Breast epithelium (tissue), 3 donors: ENCODE measurements around the gene TAOK2.

Source experiments
- POLR2A ChIP-seq: fragments of 450-650 bp; IDR thresholded peaks from one replicate; pipeline ENCODE4 v1.6.1; 2016; ENCODE audit warnings: antibody characterized with exemption, mild to moderate bottlenecking, moderate library complexity
- POLR2AphosphoS5 ChIP-seq, 3 donors: sonication (generic); formaldehyde crosslinking; IDR thresholded peaks; one replicate each; pipeline ENCODE4 v1.6.1; 2017; ENCODE audit warnings: antibody characterized with exemption in 3 of 3
- TF ChIP-seq, protein P1 (sequence below), 3 donors: fragments of 450-650 bp; IDR thresholded peaks; one replicate each; pipeline ENCODE4 v1.5.1; 2016 to 2017; ENCODE audit warnings: antibody characterized with exemption in 3 of 3, mild to moderate bottlenecking in 3 of 3, moderate library complexity in 3 of 3

GRCh38 chr16:29961127-29961478 is 12.6 kb upstream of the TAOK2 start:
- TF ChIP-seq, protein P1, sequence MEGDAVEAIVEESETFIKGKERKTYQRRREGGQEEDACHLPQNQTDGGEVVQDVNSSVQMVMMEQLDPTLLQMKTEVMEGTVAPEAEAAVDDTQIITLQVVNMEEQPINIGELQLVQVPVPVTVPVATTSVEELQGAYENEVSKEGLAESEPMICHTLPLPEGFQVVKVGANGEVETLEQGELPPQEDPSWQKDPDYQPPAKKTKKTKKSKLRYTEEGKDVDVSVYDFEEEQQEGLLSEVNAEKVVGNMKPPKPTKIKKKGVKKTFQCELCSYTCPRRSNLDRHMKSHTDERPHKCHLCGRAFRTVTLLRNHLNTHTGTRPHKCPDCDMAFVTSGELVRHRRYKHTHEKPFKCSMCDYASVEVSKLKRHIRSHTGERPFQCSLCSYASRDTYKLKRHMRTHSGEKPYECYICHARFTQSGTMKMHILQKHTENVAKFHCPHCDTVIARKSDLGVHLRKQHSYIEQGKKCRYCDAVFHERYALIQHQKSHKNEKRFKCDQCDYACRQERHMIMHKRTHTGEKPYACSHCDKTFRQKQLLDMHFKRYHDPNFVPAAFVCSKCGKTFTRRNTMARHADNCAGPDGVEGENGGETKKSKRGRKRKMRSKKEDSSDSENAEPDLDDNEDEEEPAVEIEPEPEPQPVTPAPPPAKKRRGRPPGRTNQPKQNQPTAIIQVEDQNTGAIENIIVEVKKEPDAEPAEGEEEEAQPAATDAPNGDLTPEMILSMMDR (IDR thresholded peaks at IDR 0.05), result no peak
- TF ChIP-seq POLR2A (no peak), POLR2AphosphoS5 (IDR thresholded peaks at IDR 0.05) (no peak)
